ENCODE results near the gene SHC4. TPM values are rescaled to one million over a fixed set of nuclear protein-coding genes. Genes with fewer than 3 reads are reported as not detected.
A peak's percentile ranks its signal among the peaks of the same experiment; 100 is the strongest.
"Not testable (repeated sequence)": the region's sequence is repeated elsewhere in the genome, so short reads cannot be mapped to it uniquely, and the experiment has no call there.

Gene SHC4
- total and polyA plus RNA-seq, 2 of the 13 experiments (the other 11 are each of a cell fraction or from before 2014, with no cell fraction given), result 0.04 TPM; not detected in 1

DNA sequence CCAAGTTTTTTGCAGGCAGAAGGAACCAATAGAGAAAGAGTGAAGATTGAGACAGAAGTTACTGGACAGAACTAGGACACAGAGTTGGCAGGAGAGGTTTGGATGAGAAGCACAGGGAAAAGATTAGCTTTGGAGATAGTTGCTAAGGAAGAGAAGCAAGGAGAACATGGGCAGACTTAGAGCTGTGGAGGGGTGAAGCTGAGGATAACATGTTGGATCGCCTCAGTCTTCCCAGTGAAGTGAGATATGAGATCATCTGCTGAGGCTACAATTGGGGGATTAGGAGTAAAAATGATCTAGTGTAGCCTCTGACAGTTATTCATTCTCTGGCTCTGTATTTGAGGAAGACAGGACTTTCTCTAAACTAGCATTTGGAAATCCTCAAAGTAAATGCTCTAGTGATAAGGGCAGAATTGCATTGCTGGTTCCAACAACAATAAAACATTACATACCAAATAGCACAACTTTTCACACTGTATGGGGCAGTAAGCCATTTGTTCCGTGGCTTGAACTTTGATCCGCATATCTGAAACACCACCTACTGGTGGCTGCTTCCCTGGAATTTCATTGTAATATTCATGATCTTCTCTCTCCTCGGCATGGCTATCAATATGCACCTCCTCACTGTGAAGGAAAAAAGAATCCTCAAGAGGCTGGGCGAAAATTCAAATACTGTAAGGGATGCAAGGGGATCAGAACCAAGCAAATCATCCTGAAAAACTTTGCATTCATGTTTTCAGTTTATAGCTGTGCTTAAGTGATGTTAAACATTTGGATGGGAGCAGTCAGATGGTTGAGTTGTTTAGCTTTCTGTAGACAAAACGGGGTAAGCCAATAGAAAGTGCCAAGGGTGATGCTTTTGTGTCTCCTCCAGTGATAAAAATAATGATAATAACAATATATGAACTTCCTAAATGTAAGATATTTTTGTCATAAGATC lies 107.9 kb downstream of the SHC4 start (continued):
- peak; percentile 78 for TF ChIP-seq HNF4G (IDR thresholded peaks at IDR 0.05; ENCODE audit: borderline replicate concordance, low read depth, low read length)
- no peak for TF ChIP-seq HNF4G (CRISPR knock-in tag; IDR thresholded peaks at IDR 0.05; ENCODE audit: borderline replicate concordance, low read depth)
- TF ChIP-seq, protein P1, sequence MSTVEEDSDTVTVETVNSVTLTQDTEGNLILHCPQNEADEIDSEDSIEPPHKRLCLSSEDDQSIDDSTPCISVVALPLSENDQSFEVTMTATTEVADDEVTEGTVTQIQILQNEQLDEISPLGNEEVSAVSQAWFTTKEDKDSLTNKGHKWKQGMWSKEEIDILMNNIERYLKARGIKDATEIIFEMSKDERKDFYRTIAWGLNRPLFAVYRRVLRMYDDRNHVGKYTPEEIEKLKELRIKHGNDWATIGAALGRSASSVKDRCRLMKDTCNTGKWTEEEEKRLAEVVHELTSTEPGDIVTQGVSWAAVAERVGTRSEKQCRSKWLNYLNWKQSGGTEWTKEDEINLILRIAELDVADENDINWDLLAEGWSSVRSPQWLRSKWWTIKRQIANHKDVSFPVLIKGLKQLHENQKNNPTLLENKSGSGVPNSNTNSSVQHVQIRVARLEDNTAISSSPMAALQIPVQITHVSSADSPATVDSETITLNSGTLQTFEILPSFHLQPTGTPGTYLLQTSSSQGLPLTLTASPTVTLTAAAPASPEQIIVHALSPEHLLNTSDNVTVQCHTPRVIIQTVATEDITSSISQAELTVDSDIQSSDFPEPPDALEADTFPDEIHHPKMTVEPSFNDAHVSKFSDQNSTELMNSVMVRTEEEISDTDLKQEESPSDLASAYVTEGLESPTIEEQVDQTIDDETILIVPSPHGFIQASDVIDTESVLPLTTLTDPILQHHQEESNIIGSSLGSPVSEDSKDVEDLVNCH (CRISPR knock-in tag; IDR thresholded peaks at IDR 0.05), result no peak
- no peak for TF ChIP-seq ESRRA (CRISPR knock-in tag; IDR thresholded peaks at IDR 0.05; ENCODE audit: low read depth)

- ATAC-seq; H4K20me1 ChIP-seq (ENCODE audit: insufficient read depth, low read length); intact Hi-C loops (cut with micrococcal nuclease; ENCODE audit: unreplicated experiment); CTCF ChIA-PET (ENCODE audit: low intra/inter-chr PET ratio, low total read pairs); FAIRE-seq; BruUV-seq (replicated peaks); H3K9ac ChIP-seq (ENCODE audit: insufficient read depth, low read depth, low read length); H3K27ac ChIP-seq (ENCODE audit: extremely low read length, insufficient read depth, low read length); H3K79me2 ChIP-seq (ENCODE audit: insufficient read depth, low read length); H3K4me2 ChIP-seq (ENCODE audit: low read depth, low read length); H3K9me3 ChIP-seq (ENCODE audit: low read length); DNase-seq (ENCODE audit: low spot score); H3K4me3 ChIP-seq (replicated peaks in 1 of 3; ENCODE audit: insufficient read depth in 1 of 3, low read depth in 2 of 3, low read length in 3 of 3); H3K27me3 ChIP-seq (ENCODE audit: control insufficient read depth in 1 of 2, insufficient read depth in 2 of 2, low read length in 2 of 2); H3K36me3 ChIP-seq (replicated peaks in 1 of 2; ENCODE audit: control insufficient read depth in 1 of 2, insufficient read depth in 2 of 2, low read length in 2 of 2); H2AFZ ChIP-seq (ENCODE audit: low read length); POLR2A ChIA-PET: not testable (repeated sequence)
- in situ Hi-C loops (cut with HindIII; ENCODE audit: extremely low pct_ligation_motif_present, low pct_unique_long_range_greater_than_20kb), result loop anchor here (25.0 kb wide), 1 partner anchor 233 kb away; no protein-coding TSS in a partner anchor
- H3K4me1 ChIP-seq (ENCODE audit: insufficient read depth, low read length), result peaks cover 11% of the 10 kb centered on the region
- 65% methylated on average over 3 of the region's 3 CpGs for WGBS (ENCODE audit: low lambda C conversion rate)
Observed at GRCh38 chr15:48854434-48854833, 109.3 kb downstream of the SHC4 start.
